Measurements from ENCODE around the gene RIMBP3B. TPM values are rescaled to one million over a fixed set of nuclear protein-coding genes. Genes with fewer than 3 reads are reported as not detected.
"Not testable (repeated sequence)": the region's sequence is repeated elsewhere in the genome, so short reads cannot be mapped to it uniquely, and the experiment has no call there.

Gene RIMBP3B
- total RNA-seq, 4 donors from 2014 or later, result 0.16 TPM; not detected in 3

DNA sequence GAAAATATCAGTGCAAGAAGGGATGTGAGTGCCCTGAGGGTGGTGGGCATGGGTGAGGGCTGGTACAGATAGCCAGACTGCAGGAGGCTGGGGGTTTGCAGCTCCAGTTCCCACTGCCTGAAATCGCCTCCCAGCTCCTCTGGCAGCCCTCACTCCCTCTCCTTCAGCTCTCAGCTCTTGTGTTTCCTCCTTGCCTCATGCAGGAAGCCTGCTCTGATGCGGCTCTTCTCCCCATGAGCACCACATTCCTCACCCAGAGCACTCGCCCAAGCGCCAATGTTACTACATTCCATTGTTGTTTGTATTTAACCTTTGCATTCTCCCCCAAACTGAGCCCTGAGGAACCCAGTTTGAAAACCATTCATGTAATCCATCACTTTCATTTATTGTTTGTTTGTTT lies 7.7 kb upstream of the RIMBP3B start:
- in situ Hi-C loops (cut with MboI; ENCODE audit: low pct_ligation_motif_present in 1 of 4, low pct_unique_long_range_greater_than_20kb in 1 of 4, low sequenced_read_pairs in 3 of 4); H3K36me3 ChIP-seq; DNase-seq; H3K4me3 ChIP-seq; intact Hi-C loops (cut with DNase I; ENCODE audit: low total_unique reads); H3K9me3 ChIP-seq; H3K27ac ChIP-seq; H3K4me1 ChIP-seq; H3K27me3 ChIP-seq: not testable (repeated sequence)
- no CpG with 5 or more reads among the region's 4 CpGs for WGBS, 2 donors (ENCODE audit: low coverage in 1 of 2)

DNA sequence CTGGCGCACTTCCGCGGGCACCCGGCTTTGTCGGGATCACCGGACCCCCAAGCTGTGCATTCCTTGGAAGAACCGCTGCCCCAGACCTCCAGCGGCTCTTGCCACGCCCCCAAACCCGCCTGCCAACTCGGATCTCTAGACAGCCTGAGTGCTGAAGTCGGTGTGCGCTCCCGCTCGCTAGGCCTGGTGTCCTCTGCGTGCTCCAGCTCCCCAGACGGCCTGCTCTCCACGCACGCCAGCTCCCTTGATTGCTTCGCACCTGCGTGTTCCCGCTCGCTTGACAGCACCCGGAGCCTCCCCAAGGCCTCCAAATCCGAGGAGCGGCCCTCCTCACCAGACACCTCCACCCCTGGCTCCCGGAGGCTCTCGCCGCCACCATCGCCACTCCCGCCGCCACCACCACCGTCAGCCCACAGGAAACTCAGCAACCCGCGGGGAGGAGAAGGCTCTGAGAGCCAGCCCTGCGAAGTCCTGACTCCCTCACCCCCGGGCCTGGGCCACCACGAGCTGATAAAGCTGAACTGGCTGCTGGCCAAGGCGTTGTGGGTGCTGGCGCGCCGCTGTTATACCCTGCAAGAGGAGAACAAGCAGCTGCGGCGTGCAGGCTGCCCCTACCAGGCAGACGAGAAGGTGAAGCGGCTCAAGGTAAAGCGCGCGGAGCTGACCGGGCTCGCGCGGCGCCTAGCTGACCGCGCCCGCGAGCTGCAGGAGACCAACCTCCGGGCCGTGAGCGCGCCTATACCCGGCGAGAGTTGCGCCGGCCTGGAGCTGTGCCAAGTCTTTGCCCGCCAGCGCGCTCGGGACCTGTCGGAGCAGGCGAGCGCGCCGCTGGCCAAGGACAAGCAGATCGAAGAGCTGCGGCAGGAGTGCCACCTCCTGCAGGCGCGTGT lies 1.2 kb downstream of the RIMBP3B start:
- H3K27ac ChIP-seq; H3K27me3 ChIP-seq; intact Hi-C loops (cut with DNase I; ENCODE audit: low total_unique reads); in situ Hi-C loops (cut with MboI; ENCODE audit: low pct_ligation_motif_present in 1 of 4, low pct_unique_long_range_greater_than_20kb in 1 of 4, low sequenced_read_pairs in 3 of 4); DNase-seq; H3K9me3 ChIP-seq; H3K4me3 ChIP-seq; H3K4me1 ChIP-seq; H3K36me3 ChIP-seq: not testable (repeated sequence)
- no CpG with 5 or more reads among the region's 79 CpGs for WGBS, 2 donors (ENCODE audit: low coverage in 1 of 2)

DNA sequence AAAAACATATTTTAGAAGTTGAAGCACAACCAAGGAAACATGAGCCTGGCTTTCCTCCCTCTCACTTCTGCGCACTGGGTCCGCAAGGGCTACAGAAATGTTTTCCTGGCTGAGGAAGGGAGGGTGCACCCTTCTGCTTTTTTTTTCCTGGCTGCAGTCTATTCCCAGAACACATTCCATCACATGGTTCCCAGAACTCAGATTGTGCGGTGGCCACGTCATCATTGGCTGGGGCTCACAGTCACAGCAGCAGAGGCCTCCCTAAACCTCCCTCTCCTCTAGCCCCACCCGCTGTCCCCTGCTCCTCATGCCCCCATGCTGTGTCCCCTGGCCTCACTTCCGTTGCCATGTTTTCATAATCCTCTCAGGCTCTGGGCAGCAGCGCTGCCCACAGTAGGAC lies 5.9 kb downstream of the RIMBP3B start:
- H3K4me3 ChIP-seq; in situ Hi-C loops (cut with MboI; ENCODE audit: low pct_ligation_motif_present in 1 of 4, low pct_unique_long_range_greater_than_20kb in 1 of 4, low sequenced_read_pairs in 3 of 4): not testable (repeated sequence)
- WGBS, 2 donors (ENCODE audit: low coverage in 1 of 2), result no CpG with 5 or more reads among the region's 7 CpGs

DNA sequence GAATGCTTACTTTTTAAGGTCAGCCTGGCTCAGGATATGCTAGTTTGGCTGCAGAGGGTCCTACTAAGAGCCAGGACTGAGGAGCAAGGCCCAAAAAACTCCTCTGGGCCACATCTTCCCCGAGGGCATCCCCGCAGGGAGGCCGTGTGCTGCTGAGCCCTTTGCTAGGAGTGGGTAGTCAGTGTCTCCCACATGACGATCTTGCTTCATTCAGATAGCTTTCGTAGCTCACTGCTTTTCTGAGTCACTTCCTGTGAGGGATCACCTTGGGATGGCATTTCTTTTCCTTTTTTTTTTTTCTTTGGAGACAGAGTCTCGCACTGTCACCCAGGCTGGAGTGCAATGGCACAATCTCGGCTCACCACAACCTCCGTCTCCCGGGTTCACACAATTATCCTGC lies 6.5 kb downstream of the RIMBP3B start:
- DNase-seq; H3K27ac ChIP-seq; in situ Hi-C loops (cut with MboI; ENCODE audit: low pct_ligation_motif_present in 1 of 4, low pct_unique_long_range_greater_than_20kb in 1 of 4, low sequenced_read_pairs in 3 of 4); H3K27me3 ChIP-seq; intact Hi-C loops (cut with DNase I; ENCODE audit: low total_unique reads); H3K9me3 ChIP-seq; H3K4me3 ChIP-seq; H3K4me1 ChIP-seq; H3K36me3 ChIP-seq: not testable (repeated sequence)
- WGBS, 2 donors (ENCODE audit: low coverage in 1 of 2), result no CpG with 5 or more reads among the region's 9 CpGs

More for the DNA sequence above, 5.9 kb downstream of the RIMBP3B start:
- H3K27me3 ChIP-seq; H3K4me1 ChIP-seq; H3K27ac ChIP-seq; H3K9me3 ChIP-seq; intact Hi-C loops (cut with DNase I; ENCODE audit: low total_unique reads); H3K36me3 ChIP-seq; DNase-seq: not testable (repeated sequence)

DNA sequence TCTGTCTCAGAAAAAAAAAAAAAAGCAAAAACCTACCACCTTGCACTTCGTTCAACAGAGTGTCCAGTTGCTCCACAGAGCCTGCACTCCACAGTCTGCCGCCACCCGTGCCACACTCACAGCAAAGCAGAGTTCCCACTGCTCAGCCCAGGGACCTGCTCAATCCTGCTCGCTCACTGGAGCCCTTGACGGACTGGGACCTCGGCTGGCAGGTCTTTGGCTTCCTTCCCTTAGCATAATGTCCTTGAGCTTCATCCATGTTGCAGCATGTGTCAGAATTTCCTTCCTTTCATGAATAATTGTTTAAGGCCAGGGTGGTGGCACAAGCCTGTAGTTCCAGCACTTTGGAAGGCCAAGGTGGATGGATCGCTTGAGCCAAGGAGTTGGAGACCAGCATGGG lies 11.1 kb downstream of the RIMBP3B start:
- DNase-seq; H3K36me3 ChIP-seq; H3K4me3 ChIP-seq; in situ Hi-C loops (cut with MboI; ENCODE audit: low pct_ligation_motif_present in 1 of 4, low pct_unique_long_range_greater_than_20kb in 1 of 4, low sequenced_read_pairs in 3 of 4); H3K4me1 ChIP-seq; H3K9me3 ChIP-seq; H3K27ac ChIP-seq; H3K27me3 ChIP-seq; intact Hi-C loops (cut with DNase I; ENCODE audit: low total_unique reads): not testable (repeated sequence)
- no CpG with 5 or more reads among the region's 7 CpGs for WGBS, 2 donors (ENCODE audit: low coverage in 1 of 2)

DNA sequence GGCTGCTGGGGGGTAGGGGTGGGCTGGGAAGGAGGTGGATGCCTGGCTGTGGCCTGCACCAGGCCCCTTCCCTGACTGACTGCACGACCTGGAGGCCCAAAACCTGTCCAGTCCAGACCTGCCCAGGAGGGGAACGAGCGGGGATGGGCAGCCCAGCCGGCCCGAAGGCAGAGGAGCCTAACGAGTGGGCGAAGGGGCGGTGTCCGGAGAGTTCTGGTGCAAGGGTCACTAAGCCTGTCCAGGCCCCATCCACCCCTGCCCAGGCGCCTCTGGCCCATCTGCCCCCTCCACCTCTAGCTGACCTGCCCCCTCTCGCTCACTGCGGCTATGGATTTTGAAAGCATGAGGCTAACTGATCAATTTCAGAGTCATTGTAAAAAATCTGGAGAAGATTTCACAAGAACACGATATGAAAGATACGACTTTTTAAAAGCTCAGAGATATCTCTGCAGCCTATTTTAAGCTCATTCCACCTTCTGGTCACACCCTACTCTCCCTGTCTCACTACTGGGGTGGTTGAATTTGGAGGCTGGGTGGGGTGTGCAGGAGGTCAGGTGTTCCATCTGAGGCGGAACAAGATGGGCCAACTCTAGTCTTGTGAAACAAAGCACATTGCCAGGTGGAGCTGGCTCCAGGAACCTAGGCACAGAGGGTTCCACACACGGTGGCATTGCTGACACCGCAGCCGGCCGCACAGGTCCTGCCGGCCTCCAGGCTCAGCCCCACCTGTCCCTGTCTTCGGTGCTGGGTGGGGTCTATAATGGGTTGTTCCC lies 17.8 kb downstream of the RIMBP3B start:
- H3K4me3 ChIP-seq; intact Hi-C loops (cut with DNase I; ENCODE audit: low total_unique reads); in situ Hi-C loops (cut with MboI; ENCODE audit: low pct_ligation_motif_present in 1 of 4, low pct_unique_long_range_greater_than_20kb in 1 of 4, low sequenced_read_pairs in 3 of 4); H3K27me3 ChIP-seq; H3K9me3 ChIP-seq; H3K4me1 ChIP-seq; H3K27ac ChIP-seq; DNase-seq; H3K36me3 ChIP-seq: not testable (repeated sequence)
- WGBS, 2 donors (ENCODE audit: low coverage in 1 of 2), result no CpG with 5 or more reads among the region's 21 CpGs

DNA sequence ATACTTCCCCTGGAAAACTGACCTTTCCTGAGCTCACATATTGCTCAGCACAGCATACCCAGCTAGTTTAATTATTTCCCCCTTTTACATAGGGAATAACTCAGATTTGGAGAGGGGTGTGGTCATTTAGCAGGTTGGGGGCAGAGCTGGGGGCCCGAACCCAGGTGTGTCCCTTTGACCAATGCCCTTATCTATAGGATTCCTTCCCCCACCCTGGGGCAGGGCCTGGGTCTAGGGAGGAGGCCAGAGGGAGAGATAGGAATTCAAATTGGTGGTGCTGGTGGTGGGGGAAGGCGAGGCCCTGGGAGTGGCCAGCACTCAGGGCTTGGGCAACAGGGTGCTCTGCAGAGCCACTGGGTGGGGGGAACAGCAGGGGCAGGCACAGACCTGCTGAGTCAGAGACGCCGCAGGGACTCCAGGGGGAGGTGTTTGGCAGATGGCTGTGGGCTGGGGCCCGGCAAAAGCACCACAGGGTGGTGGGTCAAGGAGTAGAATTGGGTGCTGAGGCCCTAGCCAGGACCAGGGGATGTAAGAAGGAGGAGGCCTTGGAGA lies 19.3 kb downstream of the RIMBP3B start:
- intact Hi-C loops (cut with DNase I; ENCODE audit: low total_unique reads); H3K27ac ChIP-seq; H3K36me3 ChIP-seq; in situ Hi-C loops (cut with MboI; ENCODE audit: low pct_ligation_motif_present in 1 of 4, low pct_unique_long_range_greater_than_20kb in 1 of 4, low sequenced_read_pairs in 3 of 4); H3K27me3 ChIP-seq; H3K4me3 ChIP-seq; DNase-seq; H3K9me3 ChIP-seq; H3K4me1 ChIP-seq: not testable (repeated sequence)
- WGBS, 2 donors (ENCODE audit: low coverage in 1 of 2), result no CpG with 5 or more reads among the region's 5 CpGs

DNA sequence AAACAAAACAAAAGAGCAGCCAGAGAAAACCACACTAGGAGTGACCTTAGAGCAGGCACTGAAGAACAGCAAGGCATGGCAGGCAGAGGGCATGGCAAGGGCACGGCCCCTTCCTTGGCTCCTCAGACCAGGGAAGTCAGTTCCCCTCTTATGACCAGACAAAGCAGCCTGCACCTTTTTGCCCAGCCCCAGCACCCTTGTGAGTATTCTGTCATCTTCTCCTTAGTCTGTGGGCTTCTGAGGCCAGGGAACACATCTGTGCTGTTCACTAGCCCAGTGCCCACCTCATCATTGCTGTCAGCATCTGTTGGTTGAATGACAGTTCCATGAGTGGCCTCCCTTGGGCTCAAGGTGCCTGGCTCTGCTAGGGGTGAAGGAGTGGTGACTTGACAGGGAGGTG lies 23.6 kb downstream of the RIMBP3B start:
- DNase-seq; H3K4me1 ChIP-seq; H3K27ac ChIP-seq; H3K36me3 ChIP-seq; H3K4me3 ChIP-seq; intact Hi-C loops (cut with DNase I; ENCODE audit: low total_unique reads); in situ Hi-C loops (cut with MboI; ENCODE audit: low pct_ligation_motif_present in 1 of 4, low pct_unique_long_range_greater_than_20kb in 1 of 4, low sequenced_read_pairs in 3 of 4); H3K9me3 ChIP-seq; H3K27me3 ChIP-seq: not testable (repeated sequence)
- WGBS, 2 donors (ENCODE audit: low coverage in 1 of 2), result 100% methylated on average over 1 of the region's 1 CpG; no CpG with 5 or more reads in 1 of the 2 donors

DNA sequence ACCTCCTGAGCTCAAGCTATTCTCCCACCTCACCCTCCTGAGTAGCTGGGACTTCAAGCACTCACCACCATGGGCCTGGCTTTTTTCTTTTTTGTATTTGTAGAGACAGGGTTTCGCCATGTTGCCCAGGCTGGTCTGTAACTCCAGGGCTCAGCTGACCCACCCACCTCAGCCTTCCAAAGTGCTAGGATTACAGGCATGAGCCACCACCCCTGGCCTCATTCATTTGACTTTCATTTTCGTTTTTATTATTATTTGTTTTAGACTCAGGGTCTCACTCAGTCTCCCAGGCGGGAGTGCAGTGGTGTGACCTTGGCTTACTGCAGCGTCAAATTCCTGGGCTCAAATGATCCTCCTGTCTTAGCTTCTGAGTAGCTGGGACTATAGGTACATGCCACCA lies 24.2 kb downstream of the RIMBP3B start:
- H3K36me3 ChIP-seq; intact Hi-C loops (cut with DNase I; ENCODE audit: low total_unique reads); DNase-seq; in situ Hi-C loops (cut with MboI; ENCODE audit: low pct_ligation_motif_present in 1 of 4, low pct_unique_long_range_greater_than_20kb in 1 of 4, low sequenced_read_pairs in 3 of 4); H3K4me1 ChIP-seq; H3K4me3 ChIP-seq; H3K9me3 ChIP-seq; H3K27me3 ChIP-seq; H3K27ac ChIP-seq: not testable (repeated sequence)
- no CpG with 5 or more reads among the region's 4 CpGs for WGBS, 2 donors (ENCODE audit: low coverage in 1 of 2)

DNA sequence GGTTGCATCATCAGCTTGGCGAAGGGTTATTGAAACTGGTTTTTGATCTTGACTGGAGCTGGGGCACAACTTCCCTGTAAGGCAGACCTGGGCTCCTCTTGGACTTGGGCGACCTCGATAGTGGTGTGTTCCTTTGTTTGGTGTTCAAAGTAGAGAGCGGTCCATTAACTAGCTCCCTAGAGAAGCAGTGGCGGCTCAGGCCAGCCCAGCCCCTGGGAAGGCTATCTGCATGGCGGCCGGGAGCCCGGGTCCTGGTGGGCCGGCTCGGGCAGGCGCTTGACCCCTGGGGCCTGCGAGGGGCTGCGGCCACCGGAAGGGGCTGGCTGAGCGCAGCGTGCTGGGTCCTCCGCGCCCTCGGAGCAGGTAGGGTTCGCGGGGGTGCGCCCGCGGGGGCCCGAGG lies 32.8 kb downstream of the RIMBP3B start:
- 63% methylated on average over 7 of the region's 25 CpGs; no CpG with 5 or more reads in 1 of the 2 donors for WGBS, 2 donors (ENCODE audit: low coverage in 1 of 2)

More for the DNA sequence above, 32.8 kb downstream of the RIMBP3B start:
- H3K4me3 ChIP-seq; H3K27ac ChIP-seq; DNase-seq; intact Hi-C loops (cut with DNase I; ENCODE audit: low total_unique reads); H3K27me3 ChIP-seq; H3K9me3 ChIP-seq; H3K4me1 ChIP-seq; in situ Hi-C loops (cut with MboI; ENCODE audit: low pct_ligation_motif_present in 1 of 4, low pct_unique_long_range_greater_than_20kb in 1 of 4, low sequenced_read_pairs in 3 of 4); H3K36me3 ChIP-seq: not testable (repeated sequence)

Measured in transverse colon (tissue), 4 donors.